GM21381 (cell line): Measurements from ENCODE around the gene ENO3.

Experiments
- ATAC-seq: cut with Tn5 transposase; IDR thresholded peaks from one replicate; pipeline ENCODE4 v1.9.1; 2021; ENCODE audit warnings: mild to moderate bottlenecking, moderate library complexity; ENCODE audit not compliant: unreplicated experiment

Gene ENO3

DNA sequence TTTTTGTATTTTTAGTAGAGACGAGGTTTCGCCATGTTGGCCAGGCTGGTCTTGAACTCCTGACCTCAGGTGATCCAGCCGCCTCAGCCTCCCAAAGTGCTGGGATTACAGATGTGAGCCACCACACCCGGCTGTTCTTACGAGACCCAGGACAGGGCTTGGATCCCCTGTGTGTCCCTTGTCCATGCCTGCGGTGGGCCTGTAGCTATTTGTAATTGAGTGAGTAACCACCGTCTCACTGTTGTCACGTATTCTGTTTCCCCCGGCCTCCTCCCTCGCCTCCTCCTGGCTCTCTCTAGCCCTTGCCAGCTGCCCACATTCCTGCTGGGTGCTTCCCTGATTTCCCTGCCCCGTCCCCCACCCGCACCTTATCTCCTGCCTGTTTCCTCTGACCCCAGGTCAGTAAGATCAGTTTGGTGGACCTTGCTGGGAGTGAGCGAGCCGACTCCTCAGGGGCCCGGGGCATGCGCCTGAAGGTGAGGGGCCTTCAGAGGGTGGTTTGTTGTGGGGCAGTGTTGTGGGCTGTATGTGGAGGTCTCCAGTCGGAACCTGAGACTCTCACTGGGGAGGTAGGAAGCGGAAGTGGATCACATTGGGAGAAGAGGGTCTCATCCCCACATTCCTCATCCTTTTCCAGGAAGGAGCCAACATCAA, 52.4 kb downstream of the ENO3 start:
- no peak for ATAC-seq
